Measurements from ENCODE around the gene LPO. TPM values are rescaled to one million over a fixed set of nuclear protein-coding genes. Genes with fewer than 3 reads are reported as not detected.

LPO gene
- total and polyA plus RNA-seq, 9 of the 15 experiments (the other 6 are each of a cell fraction or from before 2014, with no cell fraction given) = 0.07 to 0.11 TPM; not detected in 7

DNA sequence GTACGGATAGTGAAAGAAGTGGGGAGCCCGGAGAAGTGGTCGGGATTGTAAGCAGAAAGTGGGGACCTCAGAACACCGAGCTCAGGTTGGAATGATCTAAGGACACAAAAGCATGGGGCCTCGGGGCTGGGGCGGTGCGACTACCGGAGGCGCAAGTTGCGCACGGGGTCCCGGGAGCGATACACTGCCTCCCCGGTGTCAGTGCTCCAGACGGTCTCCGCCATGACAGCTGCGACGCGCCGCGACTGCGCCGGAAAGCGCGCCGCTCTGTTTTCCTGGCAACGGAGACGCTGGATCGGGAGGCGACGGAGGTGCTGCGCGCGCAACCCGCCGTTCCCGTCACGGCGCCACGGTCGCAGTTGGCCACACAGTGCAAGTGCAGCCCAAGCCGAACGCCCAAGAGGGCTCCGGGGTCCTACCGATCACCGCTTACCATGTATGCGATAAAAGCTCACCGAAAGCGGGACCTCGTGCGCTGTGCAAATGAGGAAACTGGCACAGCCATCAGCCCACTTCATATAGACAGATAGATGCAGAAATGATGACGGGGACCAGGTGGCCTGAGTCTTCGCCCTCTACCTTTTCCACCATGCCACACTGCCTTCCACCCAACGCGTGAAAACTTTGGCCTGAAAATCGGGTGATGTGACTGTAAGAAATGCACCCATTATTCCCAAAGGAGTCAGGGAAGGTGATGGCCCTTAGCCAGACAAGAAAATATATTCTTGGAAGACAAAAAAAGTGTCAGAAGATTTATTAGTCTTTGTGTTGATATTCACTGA, 19.2 kb upstream of the LPO start, which contains the start of gene MKS1 (continued):
- no peak for TF ChIP-seq ZBTB8A (IDR thresholded peaks at IDR 0.05; ENCODE audit: partially characterized antibody)
- TF ChIP-seq HCFC1 (IDR thresholded peaks at IDR 0.05; ENCODE audit: low read depth, low read length) = peak; percentile 78
- no peak for TF ChIP-seq CAMTA2 (CRISPR knock-in tag; conservative IDR thresholded peaks at IDR 0.05)
- TF ChIP-seq MYC (IDR thresholded peaks at IDR 0.05; ENCODE audit: low read depth, low read length) = peak; percentile 57; the same call in 1 of the 2 replicates
- no peak for TF ChIP-seq MYC (CRISPR knock-in tag; IDR thresholded peaks at IDR 0.05; ENCODE audit: borderline replicate concordance, low read depth)
- no peak for TF ChIP-seq LEF1 (IDR thresholded peaks at IDR 0.05)
- peak in 1 of 2 experiments; percentile 67; a peak in 1 of 4 replicates for TF ChIP-seq CSDE1 (IDR thresholded peaks at IDR 0.05)
- TF ChIP-seq, protein P1, sequence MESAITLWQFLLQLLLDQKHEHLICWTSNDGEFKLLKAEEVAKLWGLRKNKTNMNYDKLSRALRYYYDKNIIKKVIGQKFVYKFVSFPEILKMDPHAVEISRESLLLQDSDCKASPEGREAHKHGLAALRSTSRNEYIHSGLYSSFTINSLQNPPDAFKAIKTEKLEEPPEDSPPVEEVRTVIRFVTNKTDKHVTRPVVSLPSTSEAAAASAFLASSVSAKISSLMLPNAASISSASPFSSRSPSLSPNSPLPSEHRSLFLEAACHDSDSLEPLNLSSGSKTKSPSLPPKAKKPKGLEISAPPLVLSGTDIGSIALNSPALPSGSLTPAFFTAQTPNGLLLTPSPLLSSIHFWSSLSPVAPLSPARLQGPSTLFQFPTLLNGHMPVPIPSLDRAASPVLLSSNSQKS (CRISPR knock-in tag; IDR thresholded peaks at IDR 0.05) = no peak
- peak; percentile 12; the same call in 1 of the 2 replicates for TF ChIP-seq ETV5 (CRISPR knock-in tag; IDR thresholded peaks at IDR 0.05; ENCODE audit: low read depth)
- no peak for TF ChIP-seq RBM34 (IDR thresholded peaks at IDR 0.05; ENCODE audit: borderline replicate concordance, insufficient read depth, low read length)
- no peak for TF ChIP-seq SMARCB1 (IDR thresholded peaks at IDR 0.05; ENCODE audit: insufficient read length, low read depth)
- TF ChIP-seq, protein P2, sequence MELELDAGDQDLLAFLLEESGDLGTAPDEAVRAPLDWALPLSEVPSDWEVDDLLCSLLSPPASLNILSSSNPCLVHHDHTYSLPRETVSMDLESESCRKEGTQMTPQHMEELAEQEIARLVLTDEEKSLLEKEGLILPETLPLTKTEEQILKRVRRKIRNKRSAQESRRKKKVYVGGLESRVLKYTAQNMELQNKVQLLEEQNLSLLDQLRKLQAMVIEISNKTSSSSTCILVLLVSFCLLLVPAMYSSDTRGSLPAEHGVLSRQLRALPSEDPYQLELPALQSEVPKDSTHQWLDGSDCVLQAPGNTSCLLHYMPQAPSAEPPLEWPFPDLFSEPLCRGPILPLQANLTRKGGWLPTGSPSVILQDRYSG (tag; conservative IDR thresholded peaks at IDR 0.05; ENCODE audit: low read depth) = peak; percentile 78; the same call in 1 of the 2 replicates
- no peak for TF ChIP-seq FOXJ3 (CRISPR knock-in tag; IDR thresholded peaks at IDR 0.05)
- TF ChIP-seq ZZZ3 (IDR thresholded peaks at IDR 0.05) = no peak
- TF ChIP-seq, protein P3, sequence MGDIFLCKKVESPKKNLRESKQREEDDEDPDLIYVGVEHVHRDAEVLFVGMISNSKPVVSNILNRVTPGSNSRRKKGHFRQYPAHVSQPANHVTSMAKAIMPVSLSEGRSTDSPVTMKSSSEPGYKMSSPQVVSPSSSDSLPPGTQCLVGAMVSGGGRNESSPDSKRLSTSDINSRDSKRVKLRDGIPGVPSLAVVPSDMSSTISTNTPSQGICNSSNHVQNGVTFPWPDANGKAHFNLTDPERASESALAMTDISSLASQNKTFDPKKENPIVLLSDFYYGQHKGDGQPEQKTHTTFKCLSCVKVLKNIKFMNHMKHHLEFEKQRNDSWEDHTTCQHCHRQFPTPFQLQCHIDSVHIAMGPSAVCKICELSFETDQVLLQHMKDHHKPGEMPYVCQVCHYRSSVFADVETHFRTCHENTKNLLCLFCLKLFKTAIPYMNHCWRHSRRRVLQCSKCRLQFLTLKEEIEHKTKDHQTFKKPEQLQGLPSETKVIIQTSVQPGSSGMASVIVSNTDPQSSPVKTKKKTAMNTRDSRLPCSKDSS (IDR thresholded peaks at IDR 0.05; ENCODE audit: low read depth, partially characterized antibody) = no peak
- TF ChIP-seq ZNF766 (CRISPR knock-in tag; conservative IDR thresholded peaks at IDR 0.05) = peak; percentile 56; the same call in 1 of the 2 replicates
- TF ChIP-seq GTF2E2 (tag; IDR thresholded peaks at IDR 0.05) = peak; percentile 72; the same call in 1 of the 2 replicates
- TF ChIP-seq NEUROD1 (IDR thresholded peaks at IDR 0.05; ENCODE audit: borderline replicate concordance, low read depth, low read length, partially characterized antibody) = no peak
- no peak for TF ChIP-seq ZNF253 (CRISPR knock-in tag; conservative IDR thresholded peaks at IDR 0.05)
- peak; percentile 37; the same call in 1 of the 2 replicates for TF ChIP-seq SP1 (CRISPR knock-in tag; IDR thresholded peaks at IDR 0.05)
- no peak; the same call in 1 of the 2 replicates for TF ChIP-seq ZC3H4 (CRISPR knock-in tag; IDR thresholded peaks at IDR 0.05; ENCODE audit: borderline replicate concordance)
- TF ChIP-seq NCOA1 (IDR thresholded peaks at IDR 0.05; ENCODE audit: low read depth) = no peak
- no peak for TF ChIP-seq ZNF445 (CRISPR knock-in tag; IDR thresholded peaks at IDR 0.05; ENCODE audit: low read depth)

Measured in K562 (cell line).